CD4-positive, alpha-beta T cell (primary cell): ENCODE data around the gene GPR107. TPM values are rescaled to one million over a fixed set of nuclear protein-coding genes. Genes with fewer than 3 reads are reported as not detected.

ENCODE experiments used
- ATAC-seq: fragments of 200-7000 bp; cut with Tn5 transposase; one replicate; pipeline ENCODE4 v1.10.0; 2022; ENCODE audit warnings: mild to moderate bottlenecking; ENCODE audit not compliant: poor library complexity
- CTCF ChIA-PET: fragments of 350-600 bp; sonication (Branson Sonifier 250); formaldehyde crosslinking; loops from one replicate; lab custom pipeline; 2021; ENCODE audit warnings: antibody characterized with exemption, inconsistent platforms; lab: Charles Lee
- POLR2A ChIA-PET: fragments of 350-600 bp; sonication (Branson Sonifier 250); formaldehyde crosslinking; loops from one replicate; lab custom pipeline; 2021; ENCODE audit warnings: antibody characterized with exemption, inconsistent platforms; lab: Charles Lee
- DNase-seq, 14 experiments: peaks; one replicate each; pipeline ENCODE4 v3.0.0-alpha.2; 2013 to 2020; ENCODE audit warnings: mixed read lengths in 2 of 14
- H3K27ac ChIP-seq, 2 donors: one replicate each; pipeline versions ENCODE4 v1.5.1 to v1.7.0; 2013; ENCODE audit warnings: low read length in 2 of 2, low read depth in 1 of 2, mild to moderate bottlenecking in 1 of 2
- H3K27me3 ChIP-seq, 2 experiments: 1 replicate in 1 of 2; 2 replicates in 1 of 2; pipeline versions ENCODE4 v1.6.1 to v1.7.0; 2013; ENCODE audit warnings: low read length in 2 of 2, control low read depth in 1 of 2, mild to moderate bottlenecking in 1 of 2, moderate library complexity in 1 of 2; ENCODE audit not compliant: insufficient read depth in 2 of 2, control insufficient read depth in 1 of 2
- H3K36me3 ChIP-seq: one replicate; pipeline ENCODE4 v1.6.1; 2013; ENCODE audit warnings: low read length, control low read depth; ENCODE audit not compliant: insufficient read depth
- H3K4me1 ChIP-seq: one replicate; pipeline ENCODE4 v1.6.1; 2013; ENCODE audit warnings: low read length, control low read depth; ENCODE audit not compliant: insufficient read depth
- H3K4me3 ChIP-seq: one replicate; pipeline ENCODE4 v1.5.1; 2013; ENCODE audit warnings: mild to moderate bottlenecking, low read length, moderate library complexity
- H3K9me3 ChIP-seq, 2 experiments: 1 replicate in 1 of 2; 2 replicates in 1 of 2; pipeline versions ENCODE4 v1.6.1 to v1.7.0; 2013; ENCODE audit warnings: low read length in 2 of 2, mild to moderate bottlenecking in 2 of 2, control low read depth in 1 of 2, moderate library complexity in 1 of 2; ENCODE audit not compliant: control insufficient read depth in 1 of 2, insufficient read depth in 1 of 2
- H3K27ac Mint-ChIP-seq: one replicate; pipeline ENCODE4 v1.8.0; 2020; ENCODE audit warnings: mixed read lengths
- H3K27me3 Mint-ChIP-seq: one replicate; pipeline ENCODE4 v1.8.0; 2021; ENCODE audit warnings: mixed read lengths
- H3K36me3 Mint-ChIP-seq: one replicate; pipeline ENCODE4 v1.8.0; 2021; ENCODE audit warnings: low read depth, mixed read lengths
- H3K4me1 Mint-ChIP-seq: one replicate; pipeline ENCODE4 v1.8.0; 2021; ENCODE audit warnings: low read depth, mixed read lengths
- H3K4me3 Mint-ChIP-seq: one replicate; pipeline ENCODE4 v1.8.0; 2020; ENCODE audit warnings: mild to moderate bottlenecking, mixed read lengths
- H3K9me3 Mint-ChIP-seq: one replicate; pipeline ENCODE4 v1.8.0; 2020; ENCODE audit warnings: mixed read lengths
- CTCF ChIP-seq: fragments of 200-600 bp; IDR thresholded peaks from one replicate; pipeline ENCODE4 v1.8.0; 2022; ENCODE audit warnings: antibody characterized with exemption, mild to moderate bottlenecking
- intact Hi-C, 2 experiments: fragments of 100-400 bp; cut with DNase I in 1 of 2; cut with micrococcal nuclease in 1 of 2; formaldehyde crosslinking; loops; one replicate each; pipeline versions ENCODE4 v1.15.1 to v1.9.0; 2023 to 2025; cut with DNase I, micrococcal nuclease
- total RNA-seq, 174 experiments: library from RNA in 2 of 174; stranded (reverse) in 2 of 174; gene quantifications; one replicate each; pipeline ENCODE4 v1.2.3 and lab custom pipeline; 2021 to 2026

Gene GPR107
- total RNA-seq, 2 experiments from 2014 or later: 18.9 to 19.2 TPM

GRCh38 chr9:130078547-130078946, 24.8 kb downstream of the GPR107 start:
- no peaks in the 10 kb centered on the region for H3K27me3 Mint-ChIP-seq

GRCh38 chr9:130084337-130084736, 30.6 kb downstream of the GPR107 start:
- H3K27ac ChIP-seq: no peak overlapping the region
- no peak overlapping the region for H3K4me3 ChIP-seq
- Mint-ChIP-seq H3K4me1 (no peaks in the 10 kb centered on the region), H3K36me3 (peaks cover 78% of the 10 kb centered on the region), H3K4me3 (no peak overlapping the region), H3K27me3 (no peaks in the 10 kb centered on the region), H3K9me3 (no peaks in the 10 kb centered on the region), H3K27ac (no peak overlapping the region)
- H3K4me1 ChIP-seq: no peaks in the 10 kb centered on the region
- H3K9me3 ChIP-seq: no peaks in the 10 kb centered on the region
- DNase-seq (no peak), ATAC-seq (no peak)
- intact Hi-C loops: no loop called here
- no peak for TF ChIP-seq CTCF
- no peaks in the 10 kb centered on the region for H3K27me3 ChIP-seq
- POLR2A ChIA-PET: no interaction called here
- CTCF ChIA-PET: no interaction called here
- H3K36me3 ChIP-seq: peaks cover 71% of the 10 kb centered on the region

More at GRCh38 chr9:130078547-130078946, 24.8 kb downstream of the GPR107 start:
- no peaks in the 10 kb centered on the region for H3K27me3 ChIP-seq
- no peak overlapping the region for H3K4me3 ChIP-seq
- intact Hi-C loops: no loop called here
- ChIA-PET POLR2A (interaction anchor here (0.6 kb wide), 1 partner anchor 114 kb away, joined by 3 read pairs; no protein-coding TSS in a partner anchor), CTCF (interaction anchor here (0.6 to 1.2 kb wide), 2 partner anchors 193 to 699 kb away, joined by 3 to 4 read pairs; no protein-coding TSS in a partner anchor)
- Mint-ChIP-seq H3K9me3 (no peaks in the 10 kb centered on the region), H3K36me3 (peaks cover 61% of the 10 kb centered on the region), H3K4me3 (no peak overlapping the region), H3K27ac (no peak overlapping the region), H3K4me1 (peaks cover 11% of the 10 kb centered on the region)
- ATAC-seq (no peak), DNase-seq (no peak)
- H3K9me3 ChIP-seq: no peaks in the 10 kb centered on the region
- no peak for TF ChIP-seq CTCF
- H3K36me3 ChIP-seq: peaks cover 60% of the 10 kb centered on the region
- H3K27ac ChIP-seq: no peak overlapping the region
- peaks cover 3% of the 10 kb centered on the region for H3K4me1 ChIP-seq

- Histone ChIP-seq H3K4me3 (no peak overlapping the region), H3K4me1 (no peaks in the 10 kb centered on the region), H3K9me3 (no peaks in the 10 kb centered on the region), H3K27me3 (no peaks in the 10 kb centered on the region), H3K27ac (no peak overlapping the region), H3K36me3 (peaks cover 68% of the 10 kb centered on the region)
- no peak for DNase-seq
- intact Hi-C loops: no loop called here
- Mint-ChIP-seq H3K27me3 (no peaks in the 10 kb centered on the region), H3K9me3 (no peaks in the 10 kb centered on the region), H3K4me3 (no peak overlapping the region), H3K36me3 (peaks cover 76% of the 10 kb centered on the region), H3K4me1 (no peaks in the 10 kb centered on the region), H3K27ac (no peak overlapping the region)
- no peak for ATAC-seq
- ChIA-PET CTCF (interaction anchor here (0.6 kb wide), 1 partner anchor 289 kb away, joined by 3 read pairs; no protein-coding TSS in a partner anchor), POLR2A (no interaction called here)
- no peak for TF ChIP-seq CTCF
Measured at GRCh38 chr9:130088051-130088450, 34.3 kb downstream of the GPR107 start.
